ENCODE results near the gene KNTC1. TPM values are rescaled to one million over a fixed set of nuclear protein-coding genes. Genes with fewer than 3 reads are reported as not detected.
"Not testable (repeated sequence)": the region's sequence is repeated elsewhere in the genome, so short reads cannot be mapped to it uniquely, and the experiment has no call there.

The KNTC1 gene
- total RNA-seq, 1 experiment from 2014 or later, result 56.9 TPM

- no peak for DNase-seq (ENCODE audit: low read depth)
These were observed 18.9 kb upstream of the KNTC1 start for GRCh38 chr12:122508163-122508562.

- not testable (repeated sequence) for DNase-seq (ENCODE audit: low read depth)
These were observed 14.0 kb upstream of the KNTC1 start for GRCh38 chr12:122513028-122513427.

DNA sequence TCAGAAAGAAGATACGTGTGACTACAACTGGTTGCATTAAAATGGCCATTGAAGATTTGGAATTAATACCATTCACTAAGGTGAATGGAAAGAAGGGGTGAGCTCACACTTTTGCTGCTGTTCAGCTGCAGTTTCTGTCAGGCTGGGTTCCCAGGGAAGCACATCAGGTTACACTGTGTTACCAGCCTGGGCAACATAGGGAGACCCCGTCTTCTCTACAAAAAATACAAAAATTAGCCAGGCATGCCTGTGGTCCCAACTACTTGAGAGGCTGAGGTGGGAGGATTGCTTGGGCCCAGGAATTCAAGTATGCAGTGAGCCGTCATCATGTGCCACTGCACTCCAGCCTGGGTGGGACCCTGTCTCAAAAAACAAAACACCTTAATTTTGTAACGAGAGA, 13.4 kb upstream of the KNTC1 start:
- no peak for DNase-seq (ENCODE audit: low read depth)

GRCh38 chr12:122515275-122515674, 11.8 kb upstream of the KNTC1 start:
- no peak for DNase-seq (ENCODE audit: low read depth)

- no peak for DNase-seq (ENCODE audit: low read depth)
These were observed 10.3 kb upstream of the KNTC1 start for GRCh38 chr12:122516544-122517361.

DNA sequence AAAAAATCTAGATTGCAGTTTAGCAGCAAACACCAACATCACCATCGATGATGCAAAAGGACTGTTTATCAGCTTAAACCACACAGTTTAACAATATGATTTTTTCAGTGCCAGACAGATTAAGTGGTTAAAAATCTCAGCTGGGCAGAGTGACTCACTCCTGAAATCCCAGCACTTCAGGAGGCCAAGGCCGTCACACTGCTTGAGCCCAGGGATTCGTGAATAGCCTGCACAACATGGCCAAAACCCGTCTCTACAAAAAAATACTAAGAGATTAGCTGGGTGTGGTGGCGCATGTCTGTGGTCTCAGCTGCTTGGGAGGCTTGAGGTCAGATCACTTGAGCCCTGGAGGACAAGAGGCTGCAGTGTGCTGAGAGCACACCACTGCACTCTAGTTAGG, 9.2 kb upstream of the KNTC1 start:
- DNase-seq (ENCODE audit: low read depth), result peak; percentile 92

DNA sequence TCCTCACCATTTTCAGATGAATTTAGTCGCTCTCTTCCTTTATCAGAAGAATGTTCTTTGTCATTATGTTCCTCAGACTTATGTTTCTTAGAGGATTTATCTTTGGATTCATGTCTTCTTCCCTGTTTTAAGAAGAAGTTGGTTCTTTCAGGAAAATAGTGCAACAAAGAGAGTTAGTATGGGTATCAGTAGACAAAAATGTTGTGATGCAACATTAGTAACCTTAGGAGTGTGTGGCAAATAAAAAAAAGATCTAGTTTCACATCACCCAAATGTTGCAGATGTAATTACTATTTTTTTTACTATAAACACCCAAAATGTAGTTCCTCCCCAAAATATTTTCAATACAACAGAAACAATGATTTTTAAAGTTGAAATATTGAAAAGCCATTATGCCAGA, 8.1 kb upstream of the KNTC1 start:
- DNase-seq (ENCODE audit: low read depth), result no peak

GRCh38 chr12:122519418-122519817, 7.6 kb upstream of the KNTC1 start:
- no peak for DNase-seq (ENCODE audit: low read depth)

GRCh38 chr12:122520676-122521075, 6.4 kb upstream of the KNTC1 start:
- no peak for DNase-seq (ENCODE audit: low read depth)

- peak; percentile 18 for DNase-seq (ENCODE audit: low read depth)
These were observed 3.8 kb upstream of the KNTC1 start for GRCh38 chr12:122523280-122523679.

DNA sequence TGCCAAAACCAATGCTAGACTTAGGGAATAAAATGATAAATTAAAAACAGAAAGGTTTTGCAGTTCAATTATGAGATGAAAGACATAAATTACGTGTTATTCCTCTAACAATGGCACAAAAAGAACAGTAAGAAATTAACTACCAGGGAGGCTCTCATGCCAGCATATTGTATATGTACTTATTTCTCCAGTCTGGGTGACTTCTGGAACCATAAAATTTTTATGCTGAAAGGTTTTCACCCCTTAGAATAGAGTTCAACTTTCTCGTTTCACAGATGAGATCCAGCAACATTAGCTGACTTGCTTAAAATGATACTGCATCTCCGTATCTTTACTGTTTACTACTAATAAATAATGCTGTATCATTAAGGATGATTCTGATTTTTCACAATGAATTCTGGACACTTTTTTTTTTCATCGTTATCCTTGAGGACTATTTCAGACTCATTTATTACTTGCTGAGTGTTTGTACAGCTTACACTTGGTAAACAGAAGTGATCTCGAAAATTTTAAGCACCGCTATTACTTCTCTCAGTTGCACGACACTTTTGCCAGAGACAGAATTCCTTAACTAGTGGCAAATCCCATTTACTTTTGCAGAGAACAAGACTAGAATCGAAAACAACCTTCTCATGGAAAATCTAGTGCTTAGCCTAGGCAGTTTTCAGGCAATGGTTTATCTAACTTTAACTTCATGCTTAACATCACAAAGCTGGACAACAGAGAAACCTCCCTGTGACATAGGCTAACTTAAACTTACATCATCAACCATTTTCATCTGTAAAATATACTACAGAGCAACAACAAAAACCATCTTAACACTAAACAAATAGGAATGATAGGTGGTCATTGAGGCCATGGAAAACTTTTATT, 3.0 kb upstream of the KNTC1 start:
- no peak for DNase-seq (ENCODE audit: low read depth)

DNA sequence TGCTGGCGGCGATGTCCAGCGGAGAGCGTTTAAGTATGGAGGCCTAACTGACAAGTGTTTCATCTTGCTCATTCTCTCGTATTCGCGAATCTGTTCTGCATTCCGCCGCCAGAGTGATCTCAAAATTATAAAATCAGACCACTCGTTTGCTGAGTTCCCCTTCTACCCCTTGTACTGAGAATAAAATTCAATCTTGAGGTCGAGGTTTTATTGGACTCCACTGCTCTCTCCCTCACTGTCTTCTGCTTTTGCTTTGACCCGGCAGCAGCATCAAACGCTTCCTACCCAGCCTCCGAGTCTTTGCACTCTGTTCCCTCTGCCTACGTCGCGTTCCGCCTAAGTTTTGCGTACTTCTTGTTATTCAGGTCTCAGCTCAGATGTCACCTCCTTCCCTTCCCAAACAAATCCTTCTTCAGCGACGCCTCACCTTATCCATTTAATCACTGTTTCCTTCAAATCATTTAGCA, 462 bp downstream of the KNTC1 start:
- DNase-seq (ENCODE audit: low read depth), result peak; percentile 50

DNA sequence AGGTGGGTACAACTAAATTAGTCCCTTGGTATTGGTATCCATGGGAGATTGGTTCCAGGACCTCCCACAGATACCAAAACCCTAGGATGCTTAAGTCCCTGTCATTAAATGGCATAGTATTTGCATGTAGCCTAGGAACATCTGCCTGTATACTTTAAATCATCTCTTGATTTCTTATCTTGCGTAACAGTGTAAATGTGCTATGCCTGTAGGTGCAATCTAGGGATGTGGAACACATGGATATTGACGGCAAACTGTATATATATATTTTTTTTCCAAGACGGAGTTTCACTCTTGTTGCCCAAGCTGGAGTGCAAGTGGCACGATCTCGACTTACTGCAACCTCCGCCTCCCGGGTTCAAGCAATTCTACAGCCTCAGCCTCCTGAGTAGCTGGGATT, 1.5 kb downstream of the KNTC1 start:
- DNase-seq (ENCODE audit: low read depth), result no peak

- DNase-seq (ENCODE audit: low read depth), result no peak
These were observed 1.9 kb downstream of the KNTC1 start for GRCh38 chr12:122528992-122529391.

GRCh38 chr12:122533856-122534255, 6.8 kb downstream of the KNTC1 start:
- DNase-seq (ENCODE audit: low read depth), result no peak

GRCh38 chr12:122537021-122537420, 10.0 kb downstream of the KNTC1 start:
- no peak for DNase-seq (ENCODE audit: low read depth)

- DNase-seq (ENCODE audit: low read depth), result no peak
These were observed 11.4 kb downstream of the KNTC1 start for GRCh38 chr12:122538496-122538895.

- DNase-seq (ENCODE audit: low read depth), result no peak
These were observed 17.5 kb downstream of the KNTC1 start for GRCh38 chr12:122544537-122544936.

DNA sequence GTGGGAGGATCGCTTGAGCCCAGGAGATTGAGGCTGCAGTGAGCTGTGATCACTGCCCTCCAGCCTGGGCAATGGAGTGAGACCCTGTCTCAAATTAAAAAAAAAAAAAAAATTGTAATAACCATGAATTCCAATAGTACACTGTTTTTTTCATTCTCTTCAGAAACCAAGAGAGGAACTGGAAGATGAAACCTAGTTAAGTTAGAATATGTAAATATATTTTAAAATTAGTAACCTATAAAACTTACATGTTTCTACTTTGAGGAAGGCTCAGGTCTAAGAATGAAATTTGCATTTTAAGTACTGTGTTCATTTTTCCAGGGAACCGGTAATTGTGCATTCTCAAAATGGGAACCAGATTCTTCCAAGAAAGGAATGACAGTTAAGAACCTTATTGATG, 18.8 kb downstream of the KNTC1 start:
- DNase-seq (ENCODE audit: low read depth), result no peak

- DNase-seq (ENCODE audit: low read depth), result no peak
These were observed 20.3 kb downstream of the KNTC1 start for GRCh38 chr12:122547330-122547729.

GRCh38 chr12:122558745-122559641, 31.9 kb downstream of the KNTC1 start:
- no peak for DNase-seq (ENCODE audit: low read depth)

DNA sequence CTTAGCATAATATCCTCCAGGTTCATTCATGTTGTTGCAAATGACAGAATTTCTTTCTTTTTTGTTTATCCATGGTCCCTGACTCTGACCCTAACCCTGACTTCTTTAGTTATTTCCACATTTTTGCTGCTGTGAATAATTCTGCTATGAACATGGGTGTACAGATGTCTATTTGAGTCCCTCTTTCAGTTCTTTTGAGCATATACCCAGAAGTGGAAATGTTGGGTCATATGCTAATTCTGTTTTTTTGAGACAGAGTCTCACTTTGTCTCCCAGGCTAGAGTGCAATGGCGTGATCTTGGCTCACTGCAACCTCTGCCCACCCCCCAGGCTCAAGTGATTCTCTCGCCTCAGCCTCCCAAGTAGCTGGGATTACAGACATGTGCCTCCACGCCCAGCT, 33.1 kb downstream of the KNTC1 start:
- DNase-seq (ENCODE audit: low read depth), result no peak
